ENCODE data around the gene PIK3CD. TPM values are rescaled to one million over a fixed set of nuclear protein-coding genes. Genes with fewer than 3 reads are reported as not detected.

Gene PIK3CD
- total and polyA plus RNA-seq, 2 of the 8 experiments (the other 6 are each of a cell fraction or from before 2014, with no cell fraction given), result 20.6 to 24.1 TPM

GRCh38 chr1:9665193-9665592 lies 13.7 kb downstream of the PIK3CD start (continued):
- TF ChIP-seq CHD7 (IDR thresholded peaks at IDR 0.05; ENCODE audit: insufficient replicate concordance, low read length) (no peak), MAX (IDR thresholded peaks at IDR 0.05) (no peak), NRF1 (IDR thresholded peaks at IDR 0.05; ENCODE audit: low read depth, low read length) (no peak), BCL11A (IDR thresholded peaks at IDR 0.05; ENCODE audit: low read depth in 2 of 2, low read length in 2 of 2) (no peak), ATF3 (IDR thresholded peaks at IDR 0.05; ENCODE audit: insufficient read depth, low read depth, low read length) (no peak), NANOG (IDR thresholded peaks at IDR 0.05; ENCODE audit: insufficient read depth, low read depth, low read length, poor library complexity, severe bottlenecking) (no peak), USF2 (IDR thresholded peaks at IDR 0.05; ENCODE audit: low read length) (no peak), CTBP2 (IDR thresholded peaks at IDR 0.05; ENCODE audit: borderline replicate concordance, insufficient read depth, insufficient read length, low read length) (no peak)

All from H1 (cell line).